Adrenal gland (tissue), 5 donors: ENCODE measurements around the gene AIDA.

ENCODE experiments used
- POLR2A ChIP-seq, 2 donors: fragments of 450-650 bp; IDR thresholded peaks; one replicate each; pipeline ENCODE4 v1.6.1; 2017; ENCODE audit warnings: antibody characterized with exemption in 2 of 2, mild to moderate bottlenecking in 2 of 2, moderate library complexity in 1 of 2
- TF ChIP-seq, protein P1 (sequence below), 6 experiments: fragments of 450-650 bp in 4 of 6; fragments of 200-600 bp in 2 of 6; sonication (generic) in 1 of 6; IDR thresholded peaks; 1 replicate in 5 of 6; 2 replicates in 1 of 6; pipeline versions ENCODE4 v1.5.1 to v1.8.0; 2016 to 2021; ENCODE audit warnings: antibody characterized with exemption in 6 of 6, mild to moderate bottlenecking in 2 of 6, moderate library complexity in 1 of 6
- donor health status: DM: no; HTN: no; CAD: no.

DNA sequence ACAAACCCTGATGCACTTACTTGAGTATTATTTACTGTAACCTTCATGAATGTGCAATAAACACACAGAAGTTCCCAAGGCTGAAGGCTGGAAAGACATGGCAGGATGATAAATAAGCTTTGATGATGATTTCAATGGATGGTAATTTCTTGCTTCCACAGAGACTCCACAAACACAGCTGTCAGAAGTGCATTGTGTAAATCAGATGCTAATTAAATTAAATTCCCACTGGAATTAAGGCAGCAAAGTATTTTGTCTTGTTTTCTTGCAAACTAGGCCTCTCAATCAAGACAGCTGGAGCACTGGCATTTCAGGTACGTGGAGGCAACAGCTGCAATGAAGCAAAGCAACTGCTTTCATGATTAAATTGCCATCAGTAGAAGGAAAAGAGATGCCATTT, 48.8 kb upstream of the AIDA start:
- TF ChIP-seq, protein P1, sequence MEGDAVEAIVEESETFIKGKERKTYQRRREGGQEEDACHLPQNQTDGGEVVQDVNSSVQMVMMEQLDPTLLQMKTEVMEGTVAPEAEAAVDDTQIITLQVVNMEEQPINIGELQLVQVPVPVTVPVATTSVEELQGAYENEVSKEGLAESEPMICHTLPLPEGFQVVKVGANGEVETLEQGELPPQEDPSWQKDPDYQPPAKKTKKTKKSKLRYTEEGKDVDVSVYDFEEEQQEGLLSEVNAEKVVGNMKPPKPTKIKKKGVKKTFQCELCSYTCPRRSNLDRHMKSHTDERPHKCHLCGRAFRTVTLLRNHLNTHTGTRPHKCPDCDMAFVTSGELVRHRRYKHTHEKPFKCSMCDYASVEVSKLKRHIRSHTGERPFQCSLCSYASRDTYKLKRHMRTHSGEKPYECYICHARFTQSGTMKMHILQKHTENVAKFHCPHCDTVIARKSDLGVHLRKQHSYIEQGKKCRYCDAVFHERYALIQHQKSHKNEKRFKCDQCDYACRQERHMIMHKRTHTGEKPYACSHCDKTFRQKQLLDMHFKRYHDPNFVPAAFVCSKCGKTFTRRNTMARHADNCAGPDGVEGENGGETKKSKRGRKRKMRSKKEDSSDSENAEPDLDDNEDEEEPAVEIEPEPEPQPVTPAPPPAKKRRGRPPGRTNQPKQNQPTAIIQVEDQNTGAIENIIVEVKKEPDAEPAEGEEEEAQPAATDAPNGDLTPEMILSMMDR (IDR thresholded peaks at IDR 0.05): no peak
- no peak for TF ChIP-seq POLR2A (IDR thresholded peaks at IDR 0.05)
